Liver (tissue), 9 donors: ENCODE data around the gene HEXB. TPM values are rescaled to one million over a fixed set of nuclear protein-coding genes. Genes with fewer than 3 reads are reported as not detected.

Experiments
- DNase-seq: peaks from one replicate; pipeline ENCODE4 v3.0.0-alpha.2; 2017; ENCODE audit warnings: low spot score
- H3K27ac ChIP-seq, 2 donors: one replicate each; pipeline ENCODE4 v1.7.0; 2013; ENCODE audit warnings: inconsistent platforms in 2 of 2, low read length in 2 of 2, control low read depth in 1 of 2, low read depth in 1 of 2, mild to moderate bottlenecking in 1 of 2
- H3K27me3 ChIP-seq, 4 donors: one replicate each; pipeline versions ENCODE4 v1.6.1 to v1.7.0; 2013; ENCODE audit warnings: low read length in 3 of 4, inconsistent platforms in 1 of 4, mild to moderate bottlenecking in 1 of 4, moderate library complexity in 1 of 4; ENCODE audit not compliant: control insufficient read depth in 4 of 4, insufficient read depth in 4 of 4
- H3K36me3 ChIP-seq, 4 donors: one replicate each; pipeline versions ENCODE4 v1.6.1 to v1.7.0; 2013; ENCODE audit warnings: low read length in 3 of 4, mild to moderate bottlenecking in 3 of 4, low read depth in 1 of 4, moderate library complexity in 1 of 4; ENCODE audit not compliant: control insufficient read depth in 4 of 4, insufficient read depth in 3 of 4
- H3K4me1 ChIP-seq, 4 donors: one replicate each; pipeline versions ENCODE4 v1.6.1 to v1.7.0; 2013; ENCODE audit warnings: low read length in 3 of 4, mild to moderate bottlenecking in 3 of 4, moderate library complexity in 1 of 4; ENCODE audit not compliant: control insufficient read depth in 4 of 4, insufficient read depth in 4 of 4
- H3K4me3 ChIP-seq, 3 donors: one replicate each; pipeline versions ENCODE4 v1.6.1 to v1.7.0; 2013; ENCODE audit warnings: low read length in 3 of 3, control low read depth in 1 of 3, low read depth in 1 of 3, mild to moderate bottlenecking in 1 of 3
- H3K9ac ChIP-seq, 2 donors: one replicate each; pipeline ENCODE4 v1.7.0; 2013; ENCODE audit warnings: low read length in 2 of 2, mild to moderate bottlenecking in 2 of 2, moderate library complexity in 2 of 2, control low read depth in 1 of 2, low read depth in 1 of 2
- H3K9me3 ChIP-seq, 4 donors: one replicate each; pipeline versions ENCODE4 v1.6.1 to v1.7.0; 2013; ENCODE audit warnings: low read length in 3 of 4; ENCODE audit not compliant: control insufficient read depth in 4 of 4
- ATF3 ChIP-seq: IDR thresholded peaks from 2 replicates; pipeline ENCODE4 v1.6.1; 2016; ENCODE audit warnings: antibody characterized with exemption
- CTCF ChIP-seq: fragments of 150-350 bp; IDR thresholded peaks from 2 replicates; pipeline ENCODE4 v1.5.1; 2017; ENCODE audit warnings: improper control_type of control experiment, low read depth, low read length; ENCODE audit not compliant: missing input control
- EGR1 ChIP-seq, 2 donors: IDR thresholded peaks; 2 replicates each; pipeline ENCODE4 v1.6.1; 2016 to 2018; ENCODE audit warnings: antibody characterized with exemption in 2 of 2, low read depth in 2 of 2
- FOXA1 ChIP-seq: IDR thresholded peaks from 2 replicates; pipeline ENCODE4 v1.6.1; 2016; ENCODE audit warnings: antibody characterized with exemption
- FOXA2 ChIP-seq: IDR thresholded peaks from 2 replicates; pipeline ENCODE4 v1.6.1; 2016; ENCODE audit warnings: antibody characterized with exemption
- GABPA ChIP-seq, 2 donors: IDR thresholded peaks in 1 of 2; conservative IDR thresholded peaks in 1 of 2; 2 replicates each; pipeline ENCODE4 v1.6.1; 2016; ENCODE audit warnings: antibody characterized with exemption in 2 of 2, mild to moderate bottlenecking in 1 of 2, moderate library complexity in 1 of 2
- HNF4A ChIP-seq, 2 donors: conservative IDR thresholded peaks; 2 replicates each; pipeline ENCODE4 v1.6.1; 2016; ENCODE audit warnings: antibody characterized with exemption in 2 of 2, mild to moderate bottlenecking in 2 of 2
- HNF4G ChIP-seq: IDR thresholded peaks from 2 replicates; pipeline ENCODE4 v1.6.1; 2016; ENCODE audit warnings: antibody characterized with exemption
- JUND ChIP-seq, 2 donors: IDR thresholded peaks; 2 replicates each; pipeline ENCODE4 v1.6.1; 2016; ENCODE audit warnings: antibody characterized with exemption in 2 of 2
- MAX ChIP-seq: IDR thresholded peaks from 2 replicates; pipeline ENCODE4 v1.6.1; 2016; ENCODE audit warnings: antibody characterized with exemption
- NR2F2 ChIP-seq: IDR thresholded peaks from 2 replicates; pipeline ENCODE4 v1.6.1; 2016; ENCODE audit warnings: antibody characterized with exemption
- RAD21 ChIP-seq, 2 donors: IDR thresholded peaks; 2 replicates each; pipeline ENCODE4 v1.6.1; 2016; ENCODE audit warnings: antibody characterized with exemption in 2 of 2, mild to moderate bottlenecking in 2 of 2
- REST ChIP-seq: IDR thresholded peaks from 2 replicates; pipeline ENCODE4 v1.6.1; 2016; ENCODE audit warnings: antibody characterized with exemption, mild to moderate bottlenecking
- RXRA ChIP-seq, 2 donors: IDR thresholded peaks; 2 replicates each; pipeline ENCODE4 v1.6.1; 2017 to 2018; ENCODE audit warnings: antibody characterized with exemption in 2 of 2, mild to moderate bottlenecking in 1 of 2
- SP1 ChIP-seq: IDR thresholded peaks from 2 replicates; pipeline ENCODE4 v1.6.1; 2018; ENCODE audit warnings: antibody characterized with exemption, mild to moderate bottlenecking
- YY1 ChIP-seq: IDR thresholded peaks from 2 replicates; pipeline ENCODE4 v1.6.1; 2016; ENCODE audit warnings: antibody characterized with exemption, mild to moderate bottlenecking
- ZBTB33 ChIP-seq: IDR thresholded peaks from 2 replicates; pipeline ENCODE4 v1.6.1; 2016; ENCODE audit warnings: antibody characterized with exemption
- WGBS: extraction: QIAGEN DNeasy Blood & Tissue Kit; methylation state at CpG from one replicate; pipeline ENCODE4 v1.1.7; 2013; 5-methylcytosine and 5-hydroxymethylcytosine counted together
- polyA plus RNA-seq, 2 donors: library from polyadenylated mRNA; stranded (reverse) in 1 of 2; unstranded in 1 of 2; fragments of 200-250 nt in 1 of 2; fragments of >200 nt in 1 of 2; fragmentation: Nextera tagmentation in 1 of 2; extraction: Ambion mirVana in 1 of 2; gene quantifications; one replicate each; pipeline versions ENCODE4 v1.2.1 to v1.2.3, GENCODE V29; 2013 to 2015
- total RNA-seq, 2 donors: library from RNA; depleted of rRNA; stranded (reverse); fragments of >200 nt; gene quantifications; one replicate each; pipeline ENCODE4 v1.2.3, GENCODE V29; 2014
- donor health status: healthy.
- donor health status: healthy.
- donor health status: healthy.
- donor health status: healthy.
- donor health status: healthy.

Gene HEXB
- total and polyA plus RNA-seq, 4 donors = 67.7 to 84.5 (median 76.2) TPM

GRCh38 chr5:74761241-74761640 lies 76.2 kb downstream of the HEXB start:
- WGBS = 85% methylated on average over 1 of the region's 1 CpG
- Histone ChIP-seq H3K36me3 (peaks cover 0 to 39% (median 29%) of the 10 kb centered on the region in 4 donors), H3K27me3 (no peaks in the 10 kb centered on the region), H3K9ac (no peak overlapping the region), H3K27ac (no peak overlapping the region), H3K9me3 (no peaks in the 10 kb centered on the region), H3K4me3 (no peak overlapping the region), H3K4me1 (peaks cover 6 to 15% (median 14%) of the 10 kb centered on the region in 4 donors)
- TF ChIP-seq GABPA (IDR thresholded peaks at IDR 0.05 in 1 of 2, conservative IDR thresholded peaks at IDR 0.05 in 1 of 2) = no peak
- TF ChIP-seq FOXA2 = no peak
- no peak for TF ChIP-seq YY1
- TF ChIP-seq SP1 = no peak
- TF ChIP-seq REST = no peak
- TF ChIP-seq ATF3 = no peak
- TF ChIP-seq EGR1 (IDR thresholded peaks at IDR 0.05; ENCODE audit: low read depth in 2 of 2) = no peak
- no peak for TF ChIP-seq FOXA1
- TF ChIP-seq JUND (IDR thresholded peaks at IDR 0.05) = no peak
- TF ChIP-seq RAD21 (IDR thresholded peaks at IDR 0.05) = no peak
- no peak for TF ChIP-seq HNF4A (conservative IDR thresholded peaks at IDR 0.05)
- TF ChIP-seq HNF4G = no peak
- TF ChIP-seq MAX = no peak
- DNase-seq = no peak

GRCh38 chr5:74762599-74762998 lies 77.6 kb downstream of the HEXB start:
- Histone ChIP-seq H3K27ac (no peak overlapping the region), H3K9ac (no peak overlapping the region), H3K36me3 (peaks cover 0 to 33% (median 22%) of the 10 kb centered on the region in 4 donors), H3K27me3 (no peaks in the 10 kb centered on the region), H3K4me3 (no peak overlapping the region), H3K9me3 (no peaks in the 10 kb centered on the region), H3K4me1 (peaks cover 6 to 19% (median 15%) of the 10 kb centered on the region in 4 donors)
- TF ChIP-seq RAD21 (IDR thresholded peaks at IDR 0.05) = no peak
- TF ChIP-seq FOXA2 = no peak
- TF ChIP-seq CTCF = no peak
- no peak for TF ChIP-seq RXRA (IDR thresholded peaks at IDR 0.05)
- no peak for TF ChIP-seq YY1
- no peak for TF ChIP-seq FOXA1
- no peak for TF ChIP-seq JUND (IDR thresholded peaks at IDR 0.05)
- TF ChIP-seq ZBTB33 = no peak
- TF ChIP-seq REST = no peak
- no peak for TF ChIP-seq ATF3
- TF ChIP-seq HNF4G = no peak
- TF ChIP-seq EGR1 (IDR thresholded peaks at IDR 0.05; ENCODE audit: low read depth in 2 of 2) = no peak
- no peak for TF ChIP-seq MAX
- no peak for TF ChIP-seq GABPA (IDR thresholded peaks at IDR 0.05 in 1 of 2, conservative IDR thresholded peaks at IDR 0.05 in 1 of 2)
- TF ChIP-seq NR2F2 = no peak
- no peak for TF ChIP-seq SP1
- no peak for TF ChIP-seq HNF4A (conservative IDR thresholded peaks at IDR 0.05)
- 98% methylated on average over 2 of the region's 2 CpGs for WGBS
- no peak for DNase-seq
